Loucy (cell line): ENCODE data around the gene MAD2L1BP.

ENCODE experiments used
- CTCF ChIP-seq: fragments of 200-600 bp; sonication (generic); conservative IDR thresholded peaks from 2 replicates; pipeline ENCODE4 v1.5.1; 2014; ENCODE audit warnings: mild to moderate bottlenecking, antibody characterized with exemption, low read length
- EZH2phosphoT487 ChIP-seq: fragments of 200-600 bp; IDR thresholded peaks from 2 replicates; pipeline ENCODE4 v1.6.1; 2018; ENCODE audit warnings: antibody characterized with exemption, mild to moderate bottlenecking, moderate library complexity, borderline replicate concordance

- no peak for TF ChIP-seq CTCF
- no peak for TF ChIP-seq EZH2phosphoT487
These were observed 37.9 kb downstream of the MAD2L1BP start for GRCh38 chr6:43673444-43674084.
